Endodermal cell (in vitro differentiated cells): ENCODE data around the gene ABCC12. TPM values are rescaled to one million over a fixed set of nuclear protein-coding genes. Genes with fewer than 3 reads are reported as not detected.

Experiments used
- DNase-seq: peaks from one replicate; pipeline ENCODE4 v3.0.0-alpha.2; 2017
- H3K27ac ChIP-seq: 2 replicates; pipeline ENCODE4 v1.5.1; 2013; ENCODE audit warnings: mild to moderate bottlenecking, low read depth, low read length, moderate library complexity
- H3K27me3 ChIP-seq: 2 replicates; pipeline ENCODE4 v1.6.1; 2013; ENCODE audit warnings: mild to moderate bottlenecking, low read length, moderate library complexity; ENCODE audit not compliant: insufficient read depth, control insufficient read depth, poor library complexity, severe bottlenecking
- H3K36me3 ChIP-seq: 2 replicates; pipeline ENCODE4 v1.7.0; 2013; ENCODE audit warnings: mild to moderate bottlenecking, low read length, moderate library complexity; ENCODE audit not compliant: control insufficient read depth, insufficient read depth
- H3K4me1 ChIP-seq: one replicate; pipeline ENCODE4 v1.7.0; 2013; ENCODE audit warnings: low read length; ENCODE audit not compliant: control insufficient read depth, insufficient read depth
- H3K4me3 ChIP-seq: 2 replicates; pipeline ENCODE4 v1.5.1; 2013; ENCODE audit warnings: mild to moderate bottlenecking, low read length, moderate library complexity
- H3K9ac ChIP-seq: 2 replicates; pipeline ENCODE4 v1.6.1; 2013; ENCODE audit warnings: mild to moderate bottlenecking, low read length, moderate library complexity; ENCODE audit not compliant: poor library complexity, severe bottlenecking; ENCODE audit errors: extremely low read depth
- H3K9me3 ChIP-seq: 2 replicates; pipeline ENCODE4 v1.6.1; 2013; ENCODE audit warnings: mild to moderate bottlenecking, low read length, moderate library complexity; ENCODE audit not compliant: control insufficient read depth
- H3K27ac Mint-ChIP-seq: 2 replicates; pipeline ENCODE4 v1.8.0; 2020; ENCODE audit warnings: mixed read lengths
- H3K27me3 Mint-ChIP-seq: 2 replicates; pipeline ENCODE4 v1.8.0; 2021; ENCODE audit warnings: mild to moderate bottlenecking, mixed read lengths; ENCODE audit not compliant: insufficient read depth
- H3K36me3 Mint-ChIP-seq: 2 replicates; pipeline ENCODE4 v1.8.0; 2020; ENCODE audit warnings: low read depth, mixed read lengths
- H3K4me1 Mint-ChIP-seq: 2 replicates; pipeline ENCODE4 v1.8.0; 2020; ENCODE audit warnings: mixed read lengths
- H3K4me3 Mint-ChIP-seq: 2 replicates; pipeline ENCODE4 v1.8.0; 2020; ENCODE audit warnings: mild to moderate bottlenecking, moderate library complexity, mixed read lengths
- H3K9me3 Mint-ChIP-seq: 2 replicates; pipeline ENCODE4 v1.8.0; 2020; ENCODE audit warnings: mild to moderate bottlenecking, mixed read lengths
- CTCF ChIP-seq: fragments of 200-600 bp; sonication (generic); conservative IDR thresholded peaks from 2 replicates; pipeline ENCODE4 v1.5.0; 2021; ENCODE audit warnings: antibody characterized with exemption, mild to moderate bottlenecking
- WGBS, 2 experiments: methylation state at CpG; one replicate each; pipeline versions ENCODE4 v1.1.5 to v1.1.7; 2013; ENCODE audit warnings: missing lambda C conversion rate in 2 of 2, mixed read lengths in 1 of 2; ENCODE audit not compliant: insufficient coverage in 1 of 2, insufficient read length in 1 of 2; 5-methylcytosine and 5-hydroxymethylcytosine counted together
- total RNA-seq, 2 donors: library from RNA; stranded (reverse); fragmentation: NEBNext Ultra II Directional in 1 of 2; extraction: Animal tissue kit (Norgen Biotek cat#: 25700) in 1 of 2; gene quantifications; 2 replicates in 1 of 2; 3 replicates in 1 of 2; pipeline ENCODE4 v1.2.1, GENCODE V29; 2021

Gene ABCC12
- total RNA-seq, 2 donors from 2014 or later = 0.35 to 1.2 TPM

- TF ChIP-seq CTCF = no peak
- Mint-ChIP-seq H3K4me1 (no peaks in the 10 kb centered on the region), H3K27ac (no peak overlapping the region), H3K27me3 (no peaks in the 10 kb centered on the region), H3K9me3 (no peaks in the 10 kb centered on the region), H3K36me3 (no peaks in the 10 kb centered on the region), H3K4me3 (no peak overlapping the region)
- H3K27me3 ChIP-seq = no peaks in the 10 kb centered on the region
- no peak overlapping the region for H3K27ac ChIP-seq
- no peaks in the 10 kb centered on the region for H3K4me1 ChIP-seq
- H3K36me3 ChIP-seq = no peaks in the 10 kb centered on the region
- H3K4me3 ChIP-seq = no peak overlapping the region
- H3K9ac ChIP-seq = no peak overlapping the region
- DNase-seq = no peak
- no peaks in the 10 kb centered on the region for H3K9me3 ChIP-seq
- WGBS, 2 experiments = 91 to 99% methylated on average over 6 of the region's 6 CpGs
These were observed 45.9 kb upstream of the ABCC12 start for GRCh38 chr16:48201515-48202201.

- no peak overlapping the region for H3K4me3 Mint-ChIP-seq
These were observed 41.5 kb upstream of the ABCC12 start for GRCh38 chr16:48197294-48197693.

GRCh38 chr16:48194828-48195556, 39.2 kb upstream of the ABCC12 start:
- Histone ChIP-seq H3K27me3 (no peaks in the 10 kb centered on the region), H3K9me3 (no peaks in the 10 kb centered on the region), H3K4me3 (no peak overlapping the region), H3K36me3 (no peaks in the 10 kb centered on the region), H3K27ac (no peak overlapping the region), H3K9ac (no peak overlapping the region), H3K4me1 (no peaks in the 10 kb centered on the region)
- no peak for DNase-seq
- Mint-ChIP-seq H3K4me1 (peaks cover 1% of the 10 kb centered on the region), H3K27me3 (no peaks in the 10 kb centered on the region), H3K9me3 (no peaks in the 10 kb centered on the region), H3K4me3 (no peak overlapping the region), H3K27ac (no peak overlapping the region), H3K36me3 (no peaks in the 10 kb centered on the region)
- TF ChIP-seq CTCF = no peak
- WGBS, 2 experiments = 96% methylated on average over 5 of the region's 5 CpGs; no CpG with 5 or more reads in 1 of the 2 experiments

More at GRCh38 chr16:48197294-48197693, 41.5 kb upstream of the ABCC12 start:
- H3K36me3 ChIP-seq = no peaks in the 10 kb centered on the region
- Mint-ChIP-seq H3K27ac (no peak overlapping the region), H3K36me3 (no peaks in the 10 kb centered on the region), H3K9me3 (no peaks in the 10 kb centered on the region), H3K27me3 (no peaks in the 10 kb centered on the region), H3K4me1 (no peaks in the 10 kb centered on the region)
- no peak overlapping the region for H3K4me3 ChIP-seq
- no peak overlapping the region for H3K9ac ChIP-seq
- no peak overlapping the region for H3K27ac ChIP-seq
- H3K4me1 ChIP-seq = no peaks in the 10 kb centered on the region
- H3K9me3 ChIP-seq = no peaks in the 10 kb centered on the region
- no peak for DNase-seq
- TF ChIP-seq CTCF = no peak
- H3K27me3 ChIP-seq = no peaks in the 10 kb centered on the region
- 97 to 100% methylated on average over 3 of the region's 3 CpGs for WGBS, 2 experiments
